ENCODE data around the gene SRPK3. TPM values are rescaled to one million over a fixed set of nuclear protein-coding genes. Genes with fewer than 3 reads are reported as not detected.

Gene SRPK3
- not detected for total RNA-seq
- 0.15 TPM for polyA plus RNA-seq (2013, experiment 1 of 2)
- 4.1 TPM for polyA plus RNA-seq (2013, experiment 2 of 2)
- total RNA-seq, result 0 to 0.30 (median 0) reads per million in 172 experiments

- TF ChIP-seq CTCF (IDR thresholded peaks at IDR 0.05), result no peak
- Histone ChIP-seq H3K27ac (ENCODE audit: low read depth in 1 of 2, low read length in 2 of 2) (no peak within 1 kb of the TSS), H3K9me3 (ENCODE audit: control insufficient read depth in 1 of 2, insufficient read depth in 1 of 2, low read length in 2 of 2) (peaks cover 0 to 6% of the 10 kb centered on the region in 2 experiments), H3K4me3 (ENCODE audit: low read length) (no peak within 1 kb of the TSS), H3K27me3 (ENCODE audit: control insufficient read depth in 1 of 2, insufficient read depth in 2 of 2, low read length in 2 of 2) (peaks cover 0 to 4% of the 10 kb centered on the region in 2 experiments), H3K36me3 (ENCODE audit: insufficient read depth, low read length) (peaks cover 4% of the 10 kb centered on the region), H3K4me1 (ENCODE audit: insufficient read depth, low read length) (no peaks in the 10 kb centered on the region)
- H3K9me3 Mint-ChIP-seq, result no peaks in the 10 kb centered on the region
- intact Hi-C loops (cut with DNase I, micrococcal nuclease), result no loop called here
- H3K27ac Mint-ChIP-seq, result no peak within 1 kb of the TSS
- ChIA-PET POLR2A (no interaction called here), CTCF (no interaction called here)
- peaks cover 5% of the 10 kb centered on the region for H3K27me3 Mint-ChIP-seq
- H3K4me1 Mint-ChIP-seq (ENCODE audit: low read depth), result peaks cover 5% of the 10 kb centered on the region
- ATAC-seq (ENCODE audit: poor library complexity) (no peak), DNase-seq (no peak)
- no peaks in the 10 kb centered on the region for H3K36me3 Mint-ChIP-seq (ENCODE audit: low read depth)
- no peak within 1 kb of the TSS for H3K4me3 Mint-ChIP-seq
These were observed at the start of gene SRPK3 for GRCh38 chrX:153780678-153781427. Gene SRPK3, plus strand, starts transcription at chrX:153781041. Its CDS starts 46 bp downstream, at chrX:153781087.

- no peak overlapping the region for H3K27ac Mint-ChIP-seq
- no peak overlapping the region for H3K4me3 Mint-ChIP-seq
- Histone ChIP-seq H3K27ac (ENCODE audit: low read depth in 1 of 2, low read length in 2 of 2) (no peak overlapping the region), H3K9me3 (ENCODE audit: control insufficient read depth in 1 of 2, insufficient read depth in 1 of 2, low read length in 2 of 2) (no peaks in the 10 kb centered on the region), H3K4me1 (ENCODE audit: insufficient read depth, low read length) (peaks cover 30% of the 10 kb centered on the region), H3K36me3 (ENCODE audit: insufficient read depth, low read length) (peaks cover 7% of the 10 kb centered on the region), H3K4me3 (ENCODE audit: low read length) (no peak overlapping the region), H3K27me3 (ENCODE audit: control insufficient read depth in 1 of 2, insufficient read depth in 2 of 2, low read length in 2 of 2) (no peaks in the 10 kb centered on the region)
- POLR2A ChIA-PET, result no interaction called here
- ATAC-seq (ENCODE audit: poor library complexity) (no peak), DNase-seq (no peak)
- CTCF ChIA-PET, result no interaction called here
- peaks cover 27% of the 10 kb centered on the region for H3K4me1 Mint-ChIP-seq (ENCODE audit: low read depth)
- TF ChIP-seq CTCF (IDR thresholded peaks at IDR 0.05), result no peak
- H3K36me3 Mint-ChIP-seq (ENCODE audit: low read depth), result peaks cover 26% of the 10 kb centered on the region
- intact Hi-C loops (cut with DNase I, micrococcal nuclease), result no loop called here
- no peaks in the 10 kb centered on the region for H3K9me3 Mint-ChIP-seq
- no peaks in the 10 kb centered on the region for H3K27me3 Mint-ChIP-seq
These were observed 49.6 kb upstream of the SRPK3 start for GRCh38 chrX:153731117-153731844.

- TF ChIP-seq CTCF (IDR thresholded peaks at IDR 0.05), result no peak
- H3K9me3 Mint-ChIP-seq, result no peaks in the 10 kb centered on the region
- H3K27ac ChIP-seq (ENCODE audit: low read depth in 1 of 2, low read length in 2 of 2), result no peak overlapping the region
- ATAC-seq (ENCODE audit: poor library complexity) (no peak), DNase-seq (no peak)
- H3K36me3 ChIP-seq (ENCODE audit: insufficient read depth, low read length), result peaks cover 10% of the 10 kb centered on the region
- H3K4me1 ChIP-seq (ENCODE audit: insufficient read depth, low read length), result peaks cover 25% of the 10 kb centered on the region
- H3K4me3 Mint-ChIP-seq, result no peak overlapping the region
- intact Hi-C loops (cut with DNase I, micrococcal nuclease), result no loop called here
- no peak overlapping the region for H3K27ac Mint-ChIP-seq
- H3K36me3 Mint-ChIP-seq (ENCODE audit: low read depth), result peaks cover 29% of the 10 kb centered on the region
- ChIA-PET POLR2A (no interaction called here), CTCF (no interaction called here)
- peaks cover 26% of the 10 kb centered on the region for H3K4me1 Mint-ChIP-seq (ENCODE audit: low read depth)
- H3K27me3 ChIP-seq (ENCODE audit: control insufficient read depth in 1 of 2, insufficient read depth in 2 of 2, low read length in 2 of 2), result no peaks in the 10 kb centered on the region
- no peaks in the 10 kb centered on the region for H3K27me3 Mint-ChIP-seq
- no peak overlapping the region for H3K4me3 ChIP-seq (ENCODE audit: low read length)
- H3K9me3 ChIP-seq (ENCODE audit: control insufficient read depth in 1 of 2, insufficient read depth in 1 of 2, low read length in 2 of 2), result no peaks in the 10 kb centered on the region
These were observed 49.0 kb upstream of the SRPK3 start for GRCh38 chrX:153731845-153732215.

All from CD4-positive, alpha-beta T cell (primary cell).